G401.6 (cell line): ENCODE results near the gene PLXND1.
"Not testable (repeated sequence)": the region's sequence is repeated elsewhere in the genome, so short reads cannot be mapped to it uniquely, and the experiment has no call there.

ENCODE experiments used
- FAIRE-seq: peaks from 2 replicates; lab custom pipeline; 2012; peaks lifted over from hg19 to GRCh38; lab: Jason Lieb, UNC

PLXND1 gene

DNA sequence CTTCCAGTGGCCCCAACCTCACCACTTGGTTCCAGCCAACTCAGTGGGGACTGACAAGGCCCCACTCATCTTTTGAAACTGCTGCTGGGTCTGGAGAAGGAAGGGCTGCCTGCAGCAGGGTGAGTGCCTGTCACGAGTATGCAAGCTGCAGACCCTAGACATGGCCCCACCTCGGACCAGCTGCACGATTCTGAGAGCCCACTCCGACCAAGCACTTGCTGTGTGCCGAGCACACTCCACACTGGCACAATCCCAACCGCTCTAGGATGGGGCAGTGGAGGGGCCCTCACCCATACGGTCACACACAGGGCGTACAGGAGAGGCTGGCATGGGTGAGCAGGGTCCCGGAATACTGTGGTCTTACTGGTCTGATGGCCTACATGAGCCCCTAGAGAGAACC is 8.0 kb upstream of the PLXND1 start:
- no peak for FAIRE-seq

DNA sequence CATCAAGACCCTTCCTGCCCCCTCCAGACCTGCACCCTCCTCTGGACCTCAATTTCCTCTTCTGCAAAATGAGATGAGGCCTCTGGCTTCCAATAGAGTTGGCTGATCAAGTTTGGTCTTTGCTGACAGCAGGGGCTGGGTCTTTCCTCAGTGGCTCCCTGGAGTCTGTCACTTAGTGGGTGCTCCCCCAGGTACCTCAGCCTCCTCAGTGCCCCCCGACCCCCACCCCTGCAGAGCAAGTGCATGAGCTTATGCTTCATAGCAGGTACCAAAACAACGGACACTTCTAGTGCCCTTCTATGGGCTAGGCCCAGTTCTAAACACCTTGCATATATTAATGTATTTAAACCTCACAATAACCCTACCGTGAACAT is 6.9 kb upstream of the PLXND1 start:
- FAIRE-seq: no peak

DNA sequence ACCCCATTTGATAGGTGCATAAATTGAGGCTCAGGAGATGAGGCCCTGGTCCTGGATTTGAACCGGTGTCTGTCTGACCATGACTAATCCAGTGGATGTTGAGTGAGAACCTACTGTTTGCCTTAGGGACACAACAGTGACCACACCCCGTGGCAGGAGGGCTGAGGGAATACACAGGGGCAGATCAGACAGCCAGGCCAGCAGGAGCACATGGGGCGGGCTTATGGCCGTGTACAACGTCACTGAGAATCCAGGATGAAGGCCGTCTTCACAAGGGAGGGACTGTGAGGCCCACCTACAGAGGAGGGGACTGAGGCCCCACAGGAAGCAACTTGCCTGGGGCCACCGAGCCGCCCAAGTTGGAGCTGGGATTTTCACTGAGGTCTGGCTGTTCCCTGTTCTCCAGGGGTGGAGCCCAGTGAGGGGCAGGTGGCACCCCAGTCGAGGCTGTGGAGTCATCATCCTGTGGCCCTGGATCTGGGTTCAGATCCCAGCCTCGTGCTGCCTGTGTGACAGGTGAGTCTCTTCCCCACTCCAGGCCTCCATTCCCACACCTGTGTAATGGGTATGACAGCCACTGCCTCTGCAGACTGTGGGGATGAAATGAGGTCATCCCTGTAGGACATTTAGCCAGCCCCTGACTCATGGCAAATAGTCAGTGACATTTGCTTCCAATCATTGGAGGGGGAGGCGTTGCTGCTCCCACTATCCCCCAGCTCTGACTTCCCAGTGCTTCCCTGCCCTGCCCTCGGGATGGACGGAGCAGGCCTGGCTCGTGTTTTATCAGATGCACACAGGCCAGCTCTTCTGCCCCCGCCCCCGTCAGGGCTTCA is 6.3 kb upstream of the PLXND1 start:
- FAIRE-seq: no peak

DNA sequence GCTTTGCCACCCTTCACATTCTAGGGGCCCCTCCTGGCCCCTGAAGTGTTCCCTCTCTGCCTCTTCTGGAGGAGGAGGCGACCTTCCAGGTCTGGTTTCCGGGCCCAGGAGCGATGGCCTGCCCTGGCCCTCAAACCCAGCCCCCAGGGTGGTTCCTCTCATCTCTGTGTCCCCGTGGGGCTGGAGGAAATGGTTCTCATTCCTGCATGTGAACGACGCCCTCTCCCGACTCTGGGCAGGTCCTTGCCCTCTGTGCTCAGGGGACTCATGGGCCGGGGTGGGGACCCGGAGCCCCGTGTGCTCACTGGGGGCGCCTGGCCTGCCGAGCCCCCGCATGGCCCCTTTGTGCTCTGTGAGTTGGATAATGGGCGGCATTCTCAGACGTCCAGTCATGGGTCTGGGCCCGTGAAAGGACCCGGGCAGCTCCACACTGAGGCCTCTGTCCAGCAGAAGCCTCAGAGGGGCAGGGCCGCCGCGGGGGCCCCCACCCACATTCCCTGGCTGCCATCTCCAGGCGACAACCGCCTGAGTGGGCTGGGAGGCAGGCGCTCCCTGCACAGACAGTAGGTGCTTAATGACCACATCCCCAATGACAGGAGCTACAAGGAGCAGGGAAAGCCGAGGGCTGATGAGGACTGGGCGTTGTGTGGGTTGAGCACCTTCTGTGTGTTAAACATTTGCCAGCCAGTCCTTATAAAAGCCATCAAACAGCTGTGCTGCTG is 5.5 kb upstream of the PLXND1 start:
- no peak for FAIRE-seq

DNA sequence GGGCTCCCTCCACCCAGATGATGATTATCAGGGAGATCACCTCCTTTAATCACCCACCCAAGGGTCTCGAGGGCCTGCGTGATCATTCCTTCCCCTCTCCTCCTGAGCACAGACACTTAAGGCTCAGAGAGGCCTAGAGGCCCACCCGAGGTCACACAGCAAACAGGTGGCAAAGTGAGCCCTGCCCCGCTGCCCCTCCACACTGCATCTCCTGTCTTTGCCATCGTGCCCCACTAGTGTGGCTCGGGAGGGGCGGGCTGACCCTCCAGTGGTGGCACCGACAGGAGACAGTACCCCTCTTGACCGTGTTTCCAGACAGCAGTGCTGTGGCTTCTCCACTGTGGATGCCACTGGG is 4.9 kb upstream of the PLXND1 start:
- no peak for FAIRE-seq

DNA sequence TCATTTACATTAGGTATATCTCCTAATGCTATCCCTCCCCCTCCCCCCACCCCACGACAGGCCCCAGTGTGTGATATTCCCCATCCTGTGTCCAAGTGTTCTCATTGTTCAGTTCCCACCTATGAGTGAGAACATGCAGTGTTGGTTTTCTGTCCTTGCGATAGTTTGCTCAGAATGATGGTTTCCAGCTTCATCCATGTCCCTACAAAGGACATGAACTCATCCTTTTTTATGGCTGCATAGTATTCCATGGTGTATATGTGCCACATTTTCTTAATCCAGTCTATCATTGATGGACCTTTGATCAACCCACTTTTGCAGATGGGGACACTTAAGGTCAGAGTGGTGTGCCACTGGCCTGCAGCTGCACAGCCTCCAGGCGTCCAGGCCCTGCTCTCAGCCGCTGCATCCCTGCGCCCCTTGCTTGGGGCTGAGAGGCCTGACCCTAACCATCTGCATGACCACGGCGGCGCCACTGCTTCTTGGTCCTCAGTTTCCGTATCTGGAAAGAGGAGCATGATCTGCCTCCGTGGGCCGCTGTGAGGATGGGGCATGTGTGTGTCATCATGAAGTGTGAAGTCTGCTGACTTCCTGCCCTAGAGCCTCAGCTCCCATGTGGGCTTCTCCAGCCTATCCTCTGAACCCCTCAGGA is 4.4 kb upstream of the PLXND1 start:
- FAIRE-seq: not testable (repeated sequence)

DNA sequence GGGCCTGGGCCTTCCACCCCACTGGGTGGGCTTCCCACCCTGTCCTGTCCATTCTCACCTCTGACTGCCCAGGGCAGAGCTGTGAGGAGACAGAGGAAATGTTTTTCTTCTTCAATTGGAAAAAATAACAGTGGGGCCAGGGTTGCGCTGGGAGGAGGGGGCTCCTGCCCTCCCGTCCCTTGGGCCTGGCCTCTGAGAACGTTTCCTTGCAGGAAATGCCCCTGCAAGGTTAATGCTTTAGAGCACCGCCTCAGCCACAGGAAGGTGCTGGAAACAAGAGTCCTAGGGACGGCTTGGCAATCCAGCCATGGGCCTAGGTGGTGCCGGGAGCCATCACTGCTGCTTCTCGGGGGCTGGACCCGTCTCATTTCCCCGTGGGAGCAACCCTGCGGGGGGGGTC is 3.8 kb upstream of the PLXND1 start:
- no peak for FAIRE-seq

DNA sequence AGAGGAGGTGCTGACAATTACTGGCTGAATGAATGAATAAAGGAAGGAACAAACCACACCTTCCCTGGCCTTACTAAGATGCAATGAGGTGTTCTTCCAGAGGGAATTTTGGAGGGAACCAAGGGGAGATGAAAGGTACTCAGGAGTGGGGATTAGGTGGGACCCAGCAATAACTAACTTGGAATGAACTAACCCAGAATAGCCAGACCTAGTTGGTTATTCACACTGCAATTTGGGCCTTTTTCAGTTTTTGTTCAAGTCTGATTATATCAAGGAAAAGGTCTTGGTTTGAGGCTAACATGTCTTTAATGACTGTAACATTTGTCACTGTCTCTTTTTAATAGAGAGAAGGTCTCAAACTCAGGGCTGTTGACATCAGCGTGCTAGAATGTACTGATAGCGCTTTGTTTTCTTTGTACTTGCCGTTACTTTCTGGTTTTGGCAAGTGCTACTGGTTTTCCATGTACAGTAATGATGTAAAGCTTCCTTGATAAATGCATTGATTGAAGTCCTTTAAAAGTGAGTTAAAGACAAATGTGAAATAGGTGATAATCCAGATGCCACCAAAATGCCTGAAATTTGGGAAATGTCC is 3.2 kb upstream of the PLXND1 start:
- no peak for FAIRE-seq

DNA sequence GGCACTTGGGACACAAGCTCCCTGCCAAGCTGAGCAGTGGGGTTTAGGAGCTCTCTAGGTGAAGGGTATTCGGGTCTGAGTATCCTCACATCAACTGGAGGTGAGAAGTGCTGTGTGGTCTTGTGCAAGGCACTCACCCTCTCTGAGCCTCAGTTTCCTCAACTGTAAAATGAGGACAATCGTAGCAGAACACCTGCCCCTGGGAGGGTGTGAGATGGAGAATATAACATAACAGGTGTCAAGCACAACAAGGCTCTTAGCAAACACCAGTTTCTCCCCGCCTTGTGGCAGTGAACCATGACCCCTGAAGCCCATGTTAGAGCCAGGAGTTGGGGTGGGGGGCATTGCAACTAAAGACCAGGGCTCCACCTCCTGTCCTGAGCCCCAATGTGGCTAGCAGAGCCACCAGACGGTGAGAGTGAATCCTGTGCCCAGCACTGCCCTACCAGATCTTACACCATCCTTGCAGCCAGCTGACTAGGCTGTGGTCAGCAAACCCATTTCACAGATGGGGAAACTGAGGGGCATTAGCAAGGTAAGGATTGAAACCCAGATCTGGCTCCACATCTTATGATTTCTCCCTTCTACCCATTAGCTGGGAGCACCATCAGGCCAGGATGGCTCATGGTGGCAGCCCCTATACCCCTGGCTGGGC is 2.6 kb upstream of the PLXND1 start:
- no peak for FAIRE-seq

DNA sequence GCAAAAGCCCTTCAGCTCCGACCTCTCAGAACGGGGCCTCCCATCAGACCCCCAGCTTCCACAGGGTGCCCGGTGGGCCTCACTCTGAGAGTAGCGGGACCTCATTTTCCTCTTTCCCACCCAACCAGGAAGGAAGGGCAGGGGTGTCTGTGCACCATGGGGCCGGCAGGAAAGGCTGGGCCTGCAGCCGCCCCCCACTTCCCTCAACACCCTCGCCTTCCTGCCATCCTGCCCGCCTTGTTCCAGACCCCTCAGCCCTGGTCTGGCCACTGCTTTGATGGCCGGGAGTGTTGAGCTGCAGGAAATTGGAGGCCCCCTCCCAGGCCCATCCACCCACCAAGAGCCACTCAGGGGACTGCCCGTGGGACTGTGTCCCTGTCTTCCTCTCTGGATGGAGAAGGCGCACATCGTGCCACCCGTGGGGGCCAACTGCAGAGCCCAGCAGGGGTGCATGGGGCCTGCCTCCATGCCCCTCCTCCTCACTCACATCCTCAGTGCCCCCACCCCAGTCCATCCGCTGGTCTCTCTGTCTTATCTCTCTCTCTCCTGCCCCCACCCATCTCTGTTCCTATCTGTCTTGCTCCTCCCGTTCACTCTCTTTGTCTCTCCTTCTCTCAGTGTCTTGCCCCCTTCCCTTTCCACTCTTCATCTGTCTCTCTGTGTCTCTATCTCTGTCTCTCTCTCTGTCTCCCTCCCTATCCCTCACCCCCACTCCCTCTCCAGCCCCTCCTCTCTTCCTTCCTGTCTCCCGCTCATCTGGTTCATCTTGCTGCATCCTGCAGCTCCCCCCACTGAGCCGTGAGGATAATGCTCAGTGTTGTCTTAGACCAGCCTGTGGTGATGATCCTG is 1.8 kb upstream of the PLXND1 start:
- no peak for FAIRE-seq

DNA sequence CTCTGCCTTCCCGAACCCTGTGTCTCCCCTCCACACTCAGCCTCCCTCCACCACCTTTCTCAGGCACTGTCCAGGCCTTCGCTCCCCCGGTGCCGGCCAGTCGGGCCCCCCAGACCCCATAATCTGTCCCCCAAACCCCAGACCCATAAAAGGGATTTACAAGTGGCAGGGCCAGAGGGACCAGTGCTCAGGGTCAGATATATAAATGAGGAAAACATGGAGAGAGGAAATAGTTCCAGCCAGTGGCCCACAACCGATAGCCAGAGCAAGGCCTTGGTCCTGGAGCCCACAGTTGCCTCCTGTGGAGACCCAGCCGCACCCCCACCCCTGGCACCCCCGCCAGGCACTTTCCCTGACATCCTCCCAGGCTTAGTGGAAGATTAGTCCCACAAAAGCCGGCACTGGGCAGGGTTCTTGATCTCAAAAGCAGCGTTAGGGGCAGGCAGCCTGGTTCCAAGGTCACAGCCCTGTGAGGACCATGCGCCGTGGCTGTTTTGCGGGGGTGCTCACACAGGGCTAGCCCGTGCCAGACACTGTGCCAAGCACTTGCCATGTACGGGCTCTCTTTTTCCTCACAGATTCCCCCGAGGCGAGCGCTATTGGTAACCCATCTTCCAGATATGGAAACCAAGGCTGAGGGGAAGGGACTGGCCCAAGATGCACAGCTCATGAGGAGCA is 1.1 kb upstream of the PLXND1 start:
- no peak for FAIRE-seq

DNA sequence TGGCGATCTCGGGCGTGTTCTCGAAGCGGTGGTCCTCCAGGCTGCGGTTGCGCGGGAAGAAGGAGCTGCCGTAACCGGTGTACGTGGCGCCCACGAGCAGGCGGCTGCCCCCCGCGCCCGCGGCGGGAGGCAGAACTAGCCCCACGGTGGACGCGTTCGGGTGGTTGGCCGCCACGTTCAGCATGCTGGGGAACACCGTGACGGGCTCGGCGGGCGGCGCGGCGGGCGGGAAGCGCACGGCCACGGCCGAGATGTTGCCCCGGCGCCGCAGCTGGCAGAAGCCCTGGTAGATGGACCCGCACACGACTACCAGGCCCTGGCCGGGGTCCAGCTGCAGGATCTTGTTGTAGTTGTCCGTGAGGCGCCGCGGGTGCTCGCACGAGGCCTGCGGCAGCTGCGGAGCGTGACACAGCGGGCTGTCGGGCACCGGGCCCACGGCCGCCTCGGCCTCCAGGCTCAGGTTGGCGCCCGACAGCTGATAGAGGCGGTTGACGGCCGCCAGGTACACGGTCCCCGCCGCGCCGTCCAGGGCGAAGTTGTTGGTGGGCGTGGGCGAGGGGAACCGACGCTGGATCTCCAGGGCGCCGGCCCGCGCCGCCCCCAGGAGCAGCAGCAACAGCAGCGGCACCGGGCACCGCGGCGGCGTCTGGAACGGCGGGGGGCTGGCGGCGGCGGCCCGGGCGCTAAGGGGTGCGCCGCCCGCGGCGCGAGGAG is 397 bp downstream of the PLXND1 start:
- no peak for FAIRE-seq

DNA sequence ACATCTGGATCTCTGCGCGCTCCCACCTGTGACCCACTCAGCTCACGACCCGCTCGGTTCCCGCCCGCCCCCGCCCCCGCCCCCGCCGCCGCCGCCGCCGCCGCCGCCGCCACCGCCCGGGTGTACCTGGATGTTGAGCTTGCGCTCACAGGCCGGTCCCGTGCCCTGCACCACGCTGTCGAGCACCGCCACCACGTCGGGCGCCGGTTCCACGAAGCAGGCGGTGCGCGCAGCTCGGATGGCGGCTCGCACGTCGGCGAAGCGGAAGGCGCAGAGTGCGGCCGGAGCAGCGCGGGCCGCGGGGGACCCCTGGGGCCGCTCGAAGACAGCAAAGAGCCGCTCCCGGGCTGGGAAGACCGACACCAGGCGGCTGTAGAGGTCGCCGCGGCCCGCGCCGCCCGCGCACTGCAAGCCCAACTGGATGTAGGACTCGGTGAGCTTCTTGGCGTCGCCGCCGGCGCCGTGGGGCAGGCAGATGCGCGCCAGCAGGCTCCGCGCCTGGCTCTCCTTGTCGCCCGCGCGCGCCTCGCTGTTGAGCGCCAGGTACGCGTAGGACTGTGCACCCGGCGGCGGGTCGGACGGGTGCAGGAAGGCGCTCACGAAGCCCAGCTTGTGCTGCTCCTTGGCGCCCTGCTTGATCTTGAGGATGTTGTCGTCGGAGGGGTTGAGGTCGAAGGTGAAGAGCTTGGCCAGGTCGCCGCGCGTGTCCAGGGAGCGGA is 1.1 kb downstream of the PLXND1 start:
- no peak for FAIRE-seq

DNA sequence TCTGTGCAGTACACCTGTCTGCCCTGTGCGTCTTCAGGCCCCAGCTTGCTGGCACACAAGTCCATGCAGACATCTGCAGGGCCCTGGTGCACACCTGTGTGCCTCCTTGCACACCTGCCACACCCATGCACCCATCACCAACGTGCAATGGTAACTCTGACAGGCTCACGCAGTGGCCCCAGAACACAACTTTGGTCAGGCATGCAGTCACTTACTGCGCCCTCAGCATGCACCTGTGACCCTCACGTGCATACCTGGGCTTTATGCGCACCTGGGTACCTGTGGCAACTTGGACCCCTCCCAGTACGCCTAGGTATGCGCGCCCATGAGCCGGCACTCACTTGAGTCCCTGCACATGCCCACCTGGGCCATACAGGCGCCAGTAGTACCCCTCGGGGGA is 1.7 kb downstream of the PLXND1 start:
- FAIRE-seq: no peak

DNA sequence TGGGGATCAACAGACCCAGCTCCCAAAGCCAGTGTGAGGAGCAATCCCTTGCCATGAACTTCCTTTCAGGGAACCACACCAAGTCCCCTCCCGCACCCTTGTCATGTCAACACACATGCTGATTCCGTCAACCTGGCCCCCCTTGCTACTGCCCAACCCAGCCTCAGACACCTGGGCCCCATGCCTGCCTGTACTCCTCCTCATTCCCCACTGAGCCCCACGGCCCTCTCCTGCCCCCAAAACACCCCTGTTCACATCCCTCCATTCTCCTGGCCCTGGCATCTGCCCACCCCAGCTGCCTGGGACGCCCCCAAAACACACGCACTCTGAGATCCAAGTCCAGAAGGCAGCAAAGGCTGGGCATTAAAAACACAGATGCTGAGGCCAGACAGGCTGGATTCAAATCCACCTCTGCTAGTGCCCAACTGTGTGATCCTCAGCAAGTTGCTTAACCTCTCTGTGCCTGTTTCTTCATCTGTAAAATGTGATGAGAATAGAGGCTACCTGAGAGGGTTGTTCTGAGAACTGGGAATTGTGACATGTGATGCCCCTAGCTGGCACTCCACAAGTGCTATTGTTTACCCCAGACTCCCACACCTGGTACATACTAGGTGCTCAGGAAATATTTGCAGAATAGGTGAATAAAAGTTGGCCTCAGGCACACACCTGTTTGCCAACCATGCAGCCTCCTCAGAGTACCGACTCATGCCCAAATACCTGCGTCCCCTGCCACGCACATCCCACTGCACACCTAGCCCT is 2.3 kb downstream of the PLXND1 start:
- no peak for FAIRE-seq

DNA sequence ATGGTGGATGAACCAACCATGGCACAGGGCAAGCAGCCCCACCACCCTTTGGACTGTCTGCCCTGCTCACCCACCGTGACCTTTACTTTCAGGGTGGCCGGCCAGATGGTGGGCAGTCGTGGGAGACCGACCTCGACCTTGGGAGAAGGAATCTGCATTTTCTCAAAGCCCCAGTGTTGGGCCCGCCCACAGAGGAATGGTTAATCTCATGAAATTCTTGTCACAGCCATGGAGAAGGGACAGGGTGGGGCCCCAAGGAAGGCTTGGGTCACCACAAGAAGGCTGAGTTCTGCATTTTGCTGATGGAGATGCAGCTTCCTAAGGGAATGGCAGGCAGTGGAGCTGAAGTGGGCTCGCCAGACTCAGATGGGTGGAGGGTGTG is 2.9 kb downstream of the PLXND1 start:
- no peak for FAIRE-seq

DNA sequence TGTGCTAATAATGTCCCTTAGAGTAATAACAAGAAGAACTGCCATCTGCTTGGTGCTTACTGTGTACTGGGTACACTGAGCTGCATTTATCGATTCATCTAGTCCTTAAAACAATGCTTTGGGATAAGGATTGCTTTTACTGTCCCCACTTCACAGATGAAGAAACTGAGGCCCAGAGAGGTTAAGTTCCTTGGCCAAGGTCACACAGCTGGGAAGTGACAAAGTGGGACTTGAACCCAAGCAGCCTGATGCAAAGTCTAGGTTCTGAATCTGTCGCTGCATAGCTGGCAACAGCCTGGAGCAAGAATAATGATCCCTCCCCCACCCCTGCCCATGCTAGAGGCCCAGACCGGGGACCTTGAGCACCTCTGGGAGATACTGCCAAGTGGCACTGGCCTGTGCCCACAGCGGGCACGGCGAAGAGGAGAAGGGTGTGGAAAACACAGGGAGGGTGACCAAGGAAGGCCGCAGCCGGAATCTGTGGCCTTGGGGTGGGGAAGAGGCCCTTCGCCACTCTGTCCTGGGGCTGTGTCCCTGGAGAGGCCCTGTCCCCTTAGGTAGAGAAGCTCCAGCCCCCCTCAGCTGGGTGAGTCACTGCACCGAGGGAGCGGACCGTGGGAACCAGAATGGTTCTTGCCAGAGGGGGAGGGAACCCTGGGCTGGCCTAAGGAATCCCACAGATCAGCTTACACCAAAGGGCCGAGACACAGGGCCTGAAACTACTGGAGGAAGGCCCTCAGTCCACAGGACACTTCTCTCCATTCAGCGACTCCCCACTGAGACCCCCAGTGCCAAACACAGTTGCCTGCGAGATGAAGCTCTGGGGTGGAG is 3.5 kb downstream of the PLXND1 start:
- FAIRE-seq: no peak

DNA sequence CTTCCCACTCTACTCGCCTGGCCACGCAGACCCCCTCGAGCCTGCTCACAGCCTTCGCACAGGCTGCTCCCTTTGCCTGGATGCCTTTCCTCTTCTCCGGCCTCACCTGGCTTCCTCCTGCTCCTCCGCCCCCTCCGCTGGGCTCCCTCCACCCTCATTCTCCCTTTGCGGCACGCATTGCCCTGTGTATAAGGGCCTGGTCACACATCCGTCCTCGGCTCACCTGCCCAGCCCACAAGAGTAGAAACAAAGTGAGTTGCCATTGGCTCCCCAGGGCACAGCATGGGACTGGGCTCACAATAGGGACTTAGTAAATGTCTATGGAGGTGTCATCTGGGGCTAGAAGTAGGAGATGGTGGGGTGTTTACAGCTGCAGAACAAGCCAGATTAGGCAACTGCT is 4.2 kb downstream of the PLXND1 start:
- no peak for FAIRE-seq
